Stimulated activated CD8-positive, alpha-beta memory T cell treated with anti-CD3 and anti-CD28 coated beads, Interleukin-7, amount 100 ng/mL, for 24 hours (primary cell): ENCODE measurements around the gene STK10.

ENCODE experiments used
- DNase-seq: peaks from one replicate; pipeline ENCODE4 v3.0.0-alpha.2; 2020; ENCODE audit warnings: low read depth

The STK10 gene

GRCh38 chr5:172106511-172107356, 81.3 kb downstream of the STK10 start:
- DNase-seq, result peak; percentile 45

- DNase-seq, result no peak
Measured at GRCh38 chr5:172105811-172106210, 82.2 kb downstream of the STK10 start.

GRCh38 chr5:172104801-172105701, 83.0 kb downstream of the STK10 start:
- DNase-seq, result no peak

GRCh38 chr5:172104021-172104420, 84.0 kb downstream of the STK10 start:
- no peak for DNase-seq

- no peak for DNase-seq
Measured at GRCh38 chr5:172102913-172103626, 85.0 kb downstream of the STK10 start.

- no peak for DNase-seq
Measured at GRCh38 chr5:172102218-172102870, 85.7 kb downstream of the STK10 start.

- no peak for DNase-seq
Measured at GRCh38 chr5:172101547-172102217, 86.3 kb downstream of the STK10 start.

GRCh38 chr5:172098883-172099282, 89.1 kb downstream of the STK10 start:
- DNase-seq, result no peak

- DNase-seq, result no peak
Measured at GRCh38 chr5:172098046-172098445, 90.0 kb downstream of the STK10 start.

- DNase-seq, result no peak
Measured at GRCh38 chr5:172097356-172097755, 90.7 kb downstream of the STK10 start.

- DNase-seq, result no peak
Measured at GRCh38 chr5:172096207-172096940, 91.7 kb downstream of the STK10 start.

- no peak for DNase-seq
Measured at GRCh38 chr5:172095368-172096206, 92.4 kb downstream of the STK10 start.

GRCh38 chr5:172093965-172094364, 94.1 kb downstream of the STK10 start:
- DNase-seq, result no peak

- no peak for DNase-seq
Measured at GRCh38 chr5:172093559-172093958, 94.5 kb downstream of the STK10 start.

- DNase-seq, result no peak
Measured at GRCh38 chr5:172091956-172092732, 95.9 kb downstream of the STK10 start.

- DNase-seq, result no peak
Measured at GRCh38 chr5:172090976-172091547, 97.0 kb downstream of the STK10 start.

- DNase-seq, result no peak
Measured at GRCh38 chr5:172089298-172090117, 98.5 kb downstream of the STK10 start.

GRCh38 chr5:172088801-172089200, 99.2 kb downstream of the STK10 start:
- DNase-seq, result no peak
